Activated CD4-positive, CD25-positive, alpha-beta regulatory T cell (primary cell): ENCODE measurements around the gene MYH13.
"Not testable (repeated sequence)": the region's sequence is repeated elsewhere in the genome, so short reads cannot be mapped to it uniquely, and the experiment has no call there.

Source experiments
- DNase-seq, 4 experiments: peaks; one replicate each; lab custom pipeline; 2025; lab: John Stamatoyannopoulos, UW

MYH13 gene

GRCh38 chr17:10304758-10305300 lies 68.0 kb downstream of the MYH13 start:
- no peak for DNase-seq

GRCh38 chr17:10297691-10298090 lies 75.1 kb downstream of the MYH13 start:
- no peak for DNase-seq

- no peak for DNase-seq
Observed at GRCh38 chr17:10295728-10296343, 77.0 kb downstream of the MYH13 start.

- no peak for DNase-seq
Observed at GRCh38 chr17:10294180-10294579, 78.6 kb downstream of the MYH13 start.

GRCh38 chr17:10292057-10292937 lies 80.5 kb downstream of the MYH13 start:
- DNase-seq, result no peak

- not testable (repeated sequence) for DNase-seq
Observed at GRCh38 chr17:10291576-10291975, 81.2 kb downstream of the MYH13 start.

GRCh38 chr17:10290041-10290440 lies 82.8 kb downstream of the MYH13 start:
- DNase-seq, result no peak

GRCh38 chr17:10286324-10286723 lies 86.5 kb downstream of the MYH13 start:
- no peak for DNase-seq

- DNase-seq, result no peak
Observed at GRCh38 chr17:10285896-10286295, 86.9 kb downstream of the MYH13 start.

GRCh38 chr17:10280068-10280467 lies 92.7 kb downstream of the MYH13 start:
- no peak for DNase-seq

- DNase-seq, result no peak
Observed at GRCh38 chr17:10278218-10278617, 94.6 kb downstream of the MYH13 start.

GRCh38 chr17:10276436-10276835 lies 96.4 kb downstream of the MYH13 start:
- DNase-seq, result no peak

GRCh38 chr17:10275418-10275817 lies 97.4 kb downstream of the MYH13 start:
- no peak for DNase-seq

GRCh38 chr17:10271106-10271562 lies 101.7 kb downstream of the MYH13 start:
- DNase-seq, result no peak

GRCh38 chr17:10270258-10270657 lies 102.5 kb downstream of the MYH13 start:
- no peak for DNase-seq

- no peak for DNase-seq
Observed at GRCh38 chr17:10268005-10268404, 104.8 kb downstream of the MYH13 start.

GRCh38 chr17:10266296-10266876 lies 106.4 kb downstream of the MYH13 start:
- no peak for DNase-seq

- no peak for DNase-seq
Observed at GRCh38 chr17:10265100-10265810, 107.6 kb downstream of the MYH13 start.

GRCh38 chr17:10264051-10264450 lies 108.8 kb downstream of the MYH13 start:
- no peak for DNase-seq

GRCh38 chr17:10262451-10262850 lies 110.4 kb downstream of the MYH13 start:
- DNase-seq, result no peak

- DNase-seq, result no peak
Observed at GRCh38 chr17:10261098-10261497, 111.7 kb downstream of the MYH13 start.
